ENCODE data around the gene MSS51.
"Not testable (repeated sequence)": the region's sequence is repeated elsewhere in the genome, so short reads cannot be mapped to it uniquely, and the experiment has no call there.

Gene MSS51

GRCh38 chr10:73413528-73414229 lies 19.7 kb downstream of the MSS51 start, which contains the start of gene ANXA7:
Gene ANXA7, minus strand, starts transcription at chr10:73414058. Its CDS starts 13,202 bp downstream, at chr10:73400856.
- peak; percentile 98 for DNase-seq

- DNase-seq, result no peak
Observed at GRCh38 chr10:73413108-73413527, 20.2 kb downstream of the MSS51 start.

- DNase-seq, result no peak
Observed at GRCh38 chr10:73410897-73411296, 22.5 kb downstream of the MSS51 start.

- no peak for DNase-seq
Observed at GRCh38 chr10:73408978-73409521, 24.3 kb downstream of the MSS51 start.

- DNase-seq, result no peak
Observed at GRCh38 chr10:73408061-73408460, 25.3 kb downstream of the MSS51 start.

GRCh38 chr10:73407495-73407894 lies 25.9 kb downstream of the MSS51 start:
- no peak for DNase-seq

- no peak for DNase-seq
Observed at GRCh38 chr10:73406846-73407245, 26.5 kb downstream of the MSS51 start.

GRCh38 chr10:73405556-73405955 lies 27.8 kb downstream of the MSS51 start:
- DNase-seq, result no peak

GRCh38 chr10:73404690-73405089 lies 28.7 kb downstream of the MSS51 start:
- DNase-seq, result no peak

- no peak for DNase-seq
Observed at GRCh38 chr10:73401636-73402035, 31.7 kb downstream of the MSS51 start.

- no peak for DNase-seq
Observed at GRCh38 chr10:73399063-73399462, 34.3 kb downstream of the MSS51 start.

GRCh38 chr10:73398024-73398423 lies 35.3 kb downstream of the MSS51 start:
- DNase-seq, result no peak

GRCh38 chr10:73394325-73394724 lies 39.0 kb downstream of the MSS51 start:
- DNase-seq, result not testable (repeated sequence)

GRCh38 chr10:73388228-73388627 lies 45.1 kb downstream of the MSS51 start:
- DNase-seq, result no peak

GRCh38 chr10:73386583-73386982 lies 46.8 kb downstream of the MSS51 start:
- DNase-seq, result no peak

- no peak for DNase-seq
Observed at GRCh38 chr10:73379064-73379748, 54.2 kb downstream of the MSS51 start.

GRCh38 chr10:73376679-73377078 lies 56.7 kb downstream of the MSS51 start:
- no peak for DNase-seq

All from activated effector memory CD4-positive, alpha-beta T cell treated with anti-CD3 and anti-CD28 coated beads, Interleukin-2, amount 50 U/mL, for 16 hours (primary cell).